22Rv1 (cell line): ENCODE data around the gene HOXA2.

Experiments
- H3K27ac ChIP-seq: fragments of 450-650 bp; 2 replicates; pipeline ENCODE4 v1.5.1; 2017
- CTCF ChIP-seq: fragments of 450-650 bp; IDR thresholded peaks from 2 replicates; pipeline ENCODE4 v1.5.1; 2017; ENCODE audit warnings: mild to moderate bottlenecking
- ZFX ChIP-seq: fragments of 450-650 bp; IDR thresholded peaks from 2 replicates; pipeline ENCODE4 v1.6.1; 2017; ENCODE audit warnings: antibody characterized with exemption, borderline replicate concordance

HOXA2 gene

GRCh38 chr7:27130540-27131389 lies 28.3 kb upstream of the HOXA2 start, which contains the start of gene HOXA4:
HOXA4 (minus strand) TSS chr7:27130757; CDS start chr7:27130733, 24 bp downstream.
- TF ChIP-seq CTCF (no peak), ZFX (no peak)
- H3K27ac ChIP-seq, result peak within 1 kb of the TSS; percentile 63

GRCh38 chr7:27129729-27130539 lies 27.5 kb upstream of the HOXA2 start:
- TF ChIP-seq CTCF, result peak; percentile 50
- TF ChIP-seq ZFX, result no peak
- peak overlapping the region; percentile 63 for H3K27ac ChIP-seq

- TF ChIP-seq CTCF (no peak), ZFX (no peak)
- H3K27ac ChIP-seq, result no peak overlapping the region
Observed at GRCh38 chr7:27128776-27129728, 26.6 kb upstream of the HOXA2 start.

GRCh38 chr7:27128034-27128433 lies 25.6 kb upstream of the HOXA2 start:
- no peak for TF ChIP-seq CTCF
- no peak for TF ChIP-seq ZFX
- no peak overlapping the region for H3K27ac ChIP-seq

GRCh38 chr7:27126596-27127327 lies 24.3 kb upstream of the HOXA2 start:
- no peak overlapping the region for H3K27ac ChIP-seq
- TF ChIP-seq ZFX (no peak), CTCF (no peak)

GRCh38 chr7:27125986-27126394 lies 23.5 kb upstream of the HOXA2 start:
- H3K27ac ChIP-seq, result no peak overlapping the region
- TF ChIP-seq ZFX (no peak), CTCF (no peak)
